ENCODE measurements around the gene PPCDC. TPM values are rescaled to one million over a fixed set of nuclear protein-coding genes. Genes with fewer than 3 reads are reported as not detected.

Gene PPCDC
- total and polyA plus RNA-seq, 3 experiments from 2014 or later: 12.8 to 39.2 (median 35.5) TPM

DNA sequence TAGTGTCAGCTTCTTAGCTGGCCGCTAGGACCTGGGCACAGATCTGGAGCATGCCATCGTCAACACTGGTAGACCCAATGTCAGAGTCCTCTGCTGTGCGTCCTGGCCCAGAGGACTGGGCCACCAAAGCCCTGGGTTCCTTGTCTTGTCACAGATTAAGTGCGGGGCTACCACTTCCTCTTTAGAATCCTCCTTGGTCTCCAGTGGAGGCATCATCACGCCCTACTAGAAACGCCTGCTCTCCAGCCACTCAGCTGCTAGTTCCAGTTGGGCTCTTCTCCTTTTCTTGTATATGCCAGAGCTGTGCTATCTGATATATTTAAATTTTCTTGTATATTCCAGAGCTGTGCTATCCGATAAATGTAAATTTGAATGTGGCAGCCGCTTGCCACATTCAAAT is 11.2 kb downstream of the PPCDC start:
- ChIA-PET POLR2A (no interaction called here), CTCF (interaction anchor here (1.2 to 1.3 kb wide), 3 partner anchors 167 to 1071 kb away, joined by 3 to 4 read pairs (median 3); partner anchors contain the start of gene C15orf39)
- peaks cover 6 to 23% (median 15%) of the 10 kb centered on the region in 3 donors for H3K4me1 Mint-ChIP-seq
- no peak overlapping the region for H3K4me3 ChIP-seq (ENCODE audit: low read length)
- no peaks in the 10 kb centered on the region for H3K36me3 ChIP-seq (ENCODE audit: insufficient read depth, low read length)
- no peaks in the 10 kb centered on the region for H3K27me3 ChIP-seq (ENCODE audit: insufficient read depth, low read length, poor library complexity, severe bottlenecking)
- H3K4me1 ChIP-seq (ENCODE audit: insufficient read depth, low read length): peaks cover under 1% of the 10 kb centered on the region
- no peaks in the 10 kb centered on the region for H3K9me3 ChIP-seq (ENCODE audit: low read length)
- no peaks in the 10 kb centered on the region for H3K27me3 Mint-ChIP-seq
- H3K27ac Mint-ChIP-seq: no peak overlapping the region
- no peak overlapping the region for H3K27ac ChIP-seq (ENCODE audit: low read depth, low read length)
- peaks cover 0 to 22% (median 5%) of the 10 kb centered on the region in 3 donors for H3K36me3 Mint-ChIP-seq
- H3K4me3 Mint-ChIP-seq: no peak overlapping the region
- no peaks in the 10 kb centered on the region for H3K9me3 Mint-ChIP-seq
- no peak for DNase-seq

DNA sequence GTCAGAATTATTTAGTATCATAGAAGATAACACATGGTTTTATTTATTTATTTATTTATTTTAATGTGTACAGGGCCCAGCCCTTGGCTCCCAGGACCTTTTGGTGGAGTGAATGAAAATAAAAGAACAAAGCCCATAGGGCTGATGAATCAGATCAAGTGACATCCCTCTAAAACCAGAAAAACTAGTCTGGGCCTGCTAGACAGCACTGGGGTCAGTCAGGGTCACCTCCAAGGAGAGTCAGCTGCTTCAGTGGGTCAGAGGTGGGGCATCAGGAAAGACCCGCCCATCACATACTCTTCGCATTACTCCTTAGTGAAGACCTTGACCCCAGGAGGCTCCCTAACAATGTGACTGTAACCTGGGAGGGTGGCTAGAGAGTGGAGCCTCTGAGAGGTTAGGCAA is 12.8 kb downstream of the PPCDC start:
- Mint-ChIP-seq H3K4me1 (peaks cover 6 to 23% (median 15%) of the 10 kb centered on the region in 3 donors), H3K36me3 (peaks cover 0 to 14% (median 5%) of the 10 kb centered on the region in 3 donors), H3K9me3 (no peaks in the 10 kb centered on the region), H3K27me3 (no peaks in the 10 kb centered on the region), H3K27ac (peak overlapping the region in 3 of 8 donors; percentile 67 to 95 (median 87)), H3K4me3 (peak overlapping the region in 1 of 7 donors; percentile 53)
- POLR2A ChIA-PET: no interaction called here
- Histone ChIP-seq H3K4me3 (ENCODE audit: low read length) (no peak overlapping the region), H3K4me1 (ENCODE audit: insufficient read depth, low read length) (no peaks in the 10 kb centered on the region), H3K9me3 (ENCODE audit: low read length) (no peaks in the 10 kb centered on the region), H3K36me3 (ENCODE audit: insufficient read depth, low read length) (no peaks in the 10 kb centered on the region), H3K27ac (ENCODE audit: low read depth, low read length) (no peak overlapping the region), H3K27me3 (ENCODE audit: insufficient read depth, low read length, poor library complexity, severe bottlenecking) (no peaks in the 10 kb centered on the region)
- CTCF ChIA-PET: interaction anchor here (1.2 kb wide), 1 partner anchor 169 kb away, joined by 4 read pairs; no protein-coding TSS in a partner anchor
- no peak for DNase-seq

- peak overlapping the region in 7 of 8 donors; percentile 5 to 90 (median 63) for H3K27ac Mint-ChIP-seq
- ChIA-PET POLR2A (no interaction called here), CTCF (interaction anchor here (2.0 kb wide), 1 partner anchor 8 kb away, joined by 7 read pairs; no protein-coding TSS in a partner anchor)
- Histone ChIP-seq H3K36me3 (ENCODE audit: insufficient read depth, low read length) (no peaks in the 10 kb centered on the region), H3K27ac (ENCODE audit: low read depth, low read length) (no peak overlapping the region), H3K4me1 (ENCODE audit: insufficient read depth, low read length) (peaks cover 1% of the 10 kb centered on the region), H3K27me3 (ENCODE audit: insufficient read depth, low read length, poor library complexity, severe bottlenecking) (no peaks in the 10 kb centered on the region), H3K4me3 (ENCODE audit: low read length) (no peak overlapping the region), H3K9me3 (ENCODE audit: low read length) (no peaks in the 10 kb centered on the region)
- no peak overlapping the region for H3K4me3 Mint-ChIP-seq
- no peaks in the 10 kb centered on the region for H3K27me3 Mint-ChIP-seq
- H3K4me1 Mint-ChIP-seq: peaks cover 13 to 21% (median 20%) of the 10 kb centered on the region in 3 donors
- H3K9me3 Mint-ChIP-seq: no peaks in the 10 kb centered on the region
- peaks cover 0 to 18% (median 4%) of the 10 kb centered on the region in 3 donors for H3K36me3 Mint-ChIP-seq
- no peak for DNase-seq
Observed at GRCh38 chr15:75037685-75038084, 14.3 kb downstream of the PPCDC start.

GRCh38 chr15:75038231-75038630 is 14.8 kb downstream of the PPCDC start:
- no peak overlapping the region for H3K27ac ChIP-seq (ENCODE audit: low read depth, low read length)
- no peak overlapping the region for H3K4me3 ChIP-seq (ENCODE audit: low read length)
- H3K27ac Mint-ChIP-seq: peak overlapping the region in 2 of 8 donors; percentile 70 to 72
- POLR2A ChIA-PET: no interaction called here
- H3K27me3 ChIP-seq (ENCODE audit: insufficient read depth, low read length, poor library complexity, severe bottlenecking): no peaks in the 10 kb centered on the region
- H3K4me1 ChIP-seq (ENCODE audit: insufficient read depth, low read length): peaks cover 7% of the 10 kb centered on the region
- H3K9me3 Mint-ChIP-seq: no peaks in the 10 kb centered on the region
- CTCF ChIA-PET: interaction anchor here (2.0 kb wide), 1 partner anchor 9 kb away, joined by 7 read pairs; no protein-coding TSS in a partner anchor
- peaks cover 0 to 20% (median 4%) of the 10 kb centered on the region in 3 donors for H3K36me3 Mint-ChIP-seq
- H3K36me3 ChIP-seq (ENCODE audit: insufficient read depth, low read length): no peaks in the 10 kb centered on the region
- H3K27me3 Mint-ChIP-seq: no peaks in the 10 kb centered on the region
- no peak overlapping the region for H3K4me3 Mint-ChIP-seq
- no peak for DNase-seq
- H3K4me1 Mint-ChIP-seq: peaks cover 18 to 27% (median 25%) of the 10 kb centered on the region in 3 donors
- H3K9me3 ChIP-seq (ENCODE audit: low read length): no peaks in the 10 kb centered on the region

- H3K36me3 Mint-ChIP-seq: peaks cover 0 to 19% (median 2%) of the 10 kb centered on the region in 3 donors
- Histone ChIP-seq H3K4me1 (ENCODE audit: insufficient read depth, low read length) (peaks cover 21% of the 10 kb centered on the region), H3K36me3 (ENCODE audit: insufficient read depth, low read length) (no peaks in the 10 kb centered on the region)
Observed at GRCh38 chr15:75042730-75043508, 19.5 kb downstream of the PPCDC start.

DNA sequence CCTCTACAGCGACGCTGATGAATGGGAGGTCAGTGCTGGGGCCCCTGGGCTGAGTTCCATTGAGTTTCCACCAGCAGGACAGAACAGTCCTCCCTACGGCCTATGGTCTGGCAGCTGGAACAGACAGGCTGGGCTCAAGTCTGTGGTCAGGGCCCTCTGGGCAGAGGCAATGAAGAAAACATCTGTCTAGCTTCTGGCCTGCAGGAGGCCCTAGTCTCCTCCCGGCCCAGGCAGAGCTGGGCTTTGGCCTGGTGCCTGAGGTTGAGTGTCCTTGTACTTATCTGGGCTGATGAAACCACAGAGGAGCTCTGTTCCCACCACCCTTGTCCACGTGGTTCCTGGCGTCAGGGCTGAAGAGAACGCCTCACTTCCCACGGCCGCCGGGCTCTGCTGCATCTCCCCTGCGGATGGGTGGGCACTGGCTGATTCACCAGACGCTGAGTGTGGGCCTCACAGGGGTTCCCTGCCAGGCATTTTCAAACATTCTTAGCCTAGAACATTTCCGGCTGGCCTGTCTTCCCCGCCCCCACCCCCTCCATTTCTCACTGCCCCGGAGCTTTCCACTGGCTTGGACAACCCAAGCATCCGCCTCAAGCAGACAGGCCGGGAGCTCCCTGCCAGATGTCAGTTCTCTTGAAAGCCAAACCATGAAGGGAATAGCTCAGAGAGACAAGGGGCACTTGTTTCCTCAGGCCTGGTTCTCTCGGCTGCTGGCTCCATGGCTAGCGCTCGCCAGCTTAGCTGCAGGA is 20.3 kb downstream of the PPCDC start:
- Histone ChIP-seq H3K27ac (ENCODE audit: low read depth, low read length) (peak overlapping the region; percentile 49), H3K4me1 (ENCODE audit: insufficient read depth, low read length) (peaks cover 21% of the 10 kb centered on the region), H3K9me3 (ENCODE audit: low read length) (no peaks in the 10 kb centered on the region), H3K4me3 (ENCODE audit: low read length) (no peak overlapping the region), H3K27me3 (ENCODE audit: insufficient read depth, low read length, poor library complexity, severe bottlenecking) (no peaks in the 10 kb centered on the region), H3K36me3 (ENCODE audit: insufficient read depth, low read length) (no peaks in the 10 kb centered on the region)
- Mint-ChIP-seq H3K9me3 (no peaks in the 10 kb centered on the region), H3K4me1 (peaks cover 41 to 50% (median 42%) of the 10 kb centered on the region in 3 donors), H3K4me3 (peak overlapping the region in 1 of 7 donors; percentile 12), H3K27ac (peak overlapping the region in 7 of 8 donors; percentile 59 to 97 (median 90)), H3K36me3 (peaks cover 0 to 26% (median 2%) of the 10 kb centered on the region in 3 donors), H3K27me3 (no peaks in the 10 kb centered on the region)
- ChIA-PET CTCF (interaction anchor here (0.8 to 2.4 kb wide), 10 partner anchors 12 to 164 kb away, joined by 3 to 10 read pairs (median 4); partner anchors contain the start of genes C15orf39 and PPCDC), POLR2A (interaction anchor here (0.5 to 2.7 kb wide), 4 partner anchors 33 to 325 kb away, joined by 3 to 8 read pairs (median 5); partner anchors contain the start of gene C15orf39)
- no peak for DNase-seq

More at GRCh38 chr15:75042730-75043508, 19.5 kb downstream of the PPCDC start:
- Histone ChIP-seq H3K27me3 (ENCODE audit: insufficient read depth, low read length, poor library complexity, severe bottlenecking) (no peaks in the 10 kb centered on the region), H3K4me3 (ENCODE audit: low read length) (no peak overlapping the region), H3K27ac (ENCODE audit: low read depth, low read length) (peak overlapping the region; percentile 49), H3K9me3 (ENCODE audit: low read length) (no peaks in the 10 kb centered on the region)
- peak overlapping the region in 5 of 7 donors; percentile 5 to 71 (median 62) for H3K4me3 Mint-ChIP-seq
- peak; percentile 17 to 79 (median 45) for DNase-seq
- no peaks in the 10 kb centered on the region for H3K9me3 Mint-ChIP-seq
- ChIA-PET POLR2A (interaction anchor here (0.5 to 2.7 kb wide), 2 partner anchors 158 to 324 kb away, joined by 5 to 8 read pairs; partner anchors contain the start of gene C15orf39), CTCF (interaction anchor here (0.8 to 2.4 kb wide), 9 partner anchors 11 to 164 kb away, joined by 3 to 10 read pairs (median 5); partner anchors contain the start of genes C15orf39 and PPCDC)
- peak overlapping the region; percentile 59 to 97 (median 90) for H3K27ac Mint-ChIP-seq
- no peaks in the 10 kb centered on the region for H3K27me3 Mint-ChIP-seq
- peaks cover 43 to 54% (median 47%) of the 10 kb centered on the region in 3 donors for H3K4me1 Mint-ChIP-seq

DNA sequence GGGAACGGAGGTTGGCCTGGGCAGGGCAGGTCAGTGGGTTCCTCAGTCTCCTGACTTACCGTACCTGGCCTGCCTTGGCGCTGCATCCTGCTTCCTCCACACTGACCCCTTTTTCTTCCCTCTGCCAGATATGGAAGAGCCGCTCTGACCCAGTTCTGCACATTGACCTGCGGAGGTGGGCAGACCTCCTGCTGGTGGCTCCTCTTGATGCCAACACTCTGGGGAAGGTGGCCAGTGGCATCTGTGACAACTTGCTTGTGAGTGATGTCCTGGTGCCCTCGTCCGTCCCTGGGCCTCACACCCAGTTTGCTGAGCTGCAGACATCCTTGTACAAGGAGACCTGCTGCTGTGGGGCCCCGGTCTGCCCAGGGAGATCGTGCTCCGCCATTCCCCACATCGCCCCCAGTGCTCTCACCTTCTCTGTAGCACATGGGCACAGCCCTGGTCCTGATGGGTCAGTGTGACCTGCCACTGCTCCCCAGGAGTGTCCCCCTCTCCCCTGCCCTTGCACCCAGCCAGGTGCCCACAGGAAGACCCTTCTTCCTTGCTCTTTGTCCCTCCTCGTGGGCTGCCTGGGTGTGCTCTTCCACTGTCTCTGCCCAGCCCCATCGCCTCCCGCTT is 21.0 kb downstream of the PPCDC start:
- CTCF ChIA-PET: interaction anchor here (0.9 to 1.7 kb wide), 4 partner anchors 14 to 163 kb away, joined by 3 to 6 read pairs (median 4); partner anchors contain the start of gene PPCDC
- H3K4me1 Mint-ChIP-seq: peaks cover 41 to 50% (median 42%) of the 10 kb centered on the region in 3 donors
- no peaks in the 10 kb centered on the region for H3K9me3 Mint-ChIP-seq
- no peak for DNase-seq
- Histone ChIP-seq H3K27me3 (ENCODE audit: insufficient read depth, low read length, poor library complexity, severe bottlenecking) (no peaks in the 10 kb centered on the region), H3K4me3 (ENCODE audit: low read length) (no peak overlapping the region), H3K27ac (ENCODE audit: low read depth, low read length) (peak overlapping the region; percentile 43), H3K9me3 (ENCODE audit: low read length) (no peaks in the 10 kb centered on the region), H3K4me1 (ENCODE audit: insufficient read depth, low read length) (peaks cover 21% of the 10 kb centered on the region), H3K36me3 (ENCODE audit: insufficient read depth, low read length) (no peaks in the 10 kb centered on the region)
- H3K27me3 Mint-ChIP-seq: no peaks in the 10 kb centered on the region
- peak overlapping the region in 3 of 7 donors; percentile 19 to 61 (median 44) for H3K4me3 Mint-ChIP-seq
- POLR2A ChIA-PET: interaction anchor here (0.6 to 2.7 kb wide), 3 partner anchors 33 to 157 kb away, joined by 3 to 8 read pairs (median 5); partner anchors contain the start of gene C15orf39
- peaks cover 0 to 32% (median 2%) of the 10 kb centered on the region in 3 donors for H3K36me3 Mint-ChIP-seq
- peak overlapping the region in 7 of 8 donors; percentile 57 to 97 (median 85) for H3K27ac Mint-ChIP-seq
